VCaP (cell line): Measurements from ENCODE around the gene ST6GALNAC4.

Experiments
- H3K27ac ChIP-seq: fragments of 450-650 bp; 2 replicates; pipeline ENCODE4 v1.5.1; 2017
- TF ChIP-seq, protein P1 (sequence below): fragments of 450-650 bp; conservative IDR thresholded peaks from 2 replicates; pipeline ENCODE4 v1.5.1; 2017; ENCODE audit warnings: mild to moderate bottlenecking, moderate library complexity

The ST6GALNAC4 gene

DNA sequence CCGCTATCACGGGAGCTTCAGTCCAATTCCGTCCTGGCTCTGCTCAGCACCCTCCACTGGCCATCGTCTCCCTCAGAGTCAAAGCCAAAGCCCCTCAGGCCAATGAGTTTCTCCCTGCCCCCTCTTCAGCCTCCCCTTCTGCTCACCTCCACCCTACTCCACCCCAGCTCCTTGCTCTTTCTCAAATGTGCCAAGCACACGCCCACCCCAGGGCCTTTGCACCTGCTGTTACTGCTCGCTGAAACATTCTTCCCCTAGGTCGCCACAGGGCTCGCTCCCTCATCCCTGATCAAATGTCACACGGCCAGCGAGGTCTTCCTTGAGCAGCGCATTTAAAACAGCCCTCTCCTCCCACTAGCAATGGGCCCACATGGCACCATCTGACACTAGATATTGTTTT lies 56.1 kb downstream of the ST6GALNAC4 start:
- TF ChIP-seq, protein P1, sequence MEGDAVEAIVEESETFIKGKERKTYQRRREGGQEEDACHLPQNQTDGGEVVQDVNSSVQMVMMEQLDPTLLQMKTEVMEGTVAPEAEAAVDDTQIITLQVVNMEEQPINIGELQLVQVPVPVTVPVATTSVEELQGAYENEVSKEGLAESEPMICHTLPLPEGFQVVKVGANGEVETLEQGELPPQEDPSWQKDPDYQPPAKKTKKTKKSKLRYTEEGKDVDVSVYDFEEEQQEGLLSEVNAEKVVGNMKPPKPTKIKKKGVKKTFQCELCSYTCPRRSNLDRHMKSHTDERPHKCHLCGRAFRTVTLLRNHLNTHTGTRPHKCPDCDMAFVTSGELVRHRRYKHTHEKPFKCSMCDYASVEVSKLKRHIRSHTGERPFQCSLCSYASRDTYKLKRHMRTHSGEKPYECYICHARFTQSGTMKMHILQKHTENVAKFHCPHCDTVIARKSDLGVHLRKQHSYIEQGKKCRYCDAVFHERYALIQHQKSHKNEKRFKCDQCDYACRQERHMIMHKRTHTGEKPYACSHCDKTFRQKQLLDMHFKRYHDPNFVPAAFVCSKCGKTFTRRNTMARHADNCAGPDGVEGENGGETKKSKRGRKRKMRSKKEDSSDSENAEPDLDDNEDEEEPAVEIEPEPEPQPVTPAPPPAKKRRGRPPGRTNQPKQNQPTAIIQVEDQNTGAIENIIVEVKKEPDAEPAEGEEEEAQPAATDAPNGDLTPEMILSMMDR, result no peak
- no peak overlapping the region for H3K27ac ChIP-seq

DNA sequence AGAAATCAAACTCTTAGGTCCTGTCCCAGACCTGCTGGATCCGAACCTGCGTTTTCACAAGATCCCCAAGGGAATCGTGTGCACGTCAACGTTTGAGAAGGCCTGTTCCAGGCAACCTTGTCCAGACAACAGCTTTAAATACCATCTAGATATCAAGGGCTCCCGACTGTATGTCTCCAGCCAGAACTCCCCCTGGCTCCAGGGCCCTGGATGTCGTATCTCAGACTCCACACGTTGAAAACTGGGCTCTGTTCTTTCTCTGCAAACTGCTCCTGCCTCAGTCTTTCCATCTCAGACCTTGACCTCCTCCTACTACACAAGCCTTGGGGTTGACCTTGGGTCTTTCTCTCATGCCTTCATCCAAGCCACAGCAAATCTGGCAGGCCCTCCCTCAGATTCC lies 56.6 kb downstream of the ST6GALNAC4 start:
- H3K27ac ChIP-seq, result no peak overlapping the region
- TF ChIP-seq, protein P1, result no peak

DNA sequence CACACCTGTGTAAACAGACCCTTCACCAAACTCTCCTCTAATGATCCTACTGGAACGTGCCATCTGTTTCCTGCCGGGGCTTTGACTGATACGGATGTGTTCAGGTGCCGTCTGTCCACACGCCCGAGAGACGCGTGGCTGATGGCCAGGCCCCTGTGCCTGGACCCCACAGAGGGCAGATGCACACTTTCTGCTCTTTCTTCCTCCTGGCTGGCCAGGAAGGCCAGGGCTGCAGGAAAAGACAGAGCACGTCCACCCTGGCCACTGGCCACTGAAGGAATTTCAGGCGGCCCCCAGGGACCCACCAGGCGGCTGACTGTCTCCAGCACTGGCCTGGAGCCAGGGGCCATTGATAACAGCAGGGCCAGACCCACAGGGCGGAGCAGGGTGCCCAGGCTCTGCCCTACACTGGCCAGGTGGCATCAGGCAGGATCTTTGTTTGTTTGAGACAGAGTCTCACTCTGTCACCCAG lies 58.8 kb downstream of the ST6GALNAC4 start:
- peak overlapping the region; percentile 38; the same call in 1 of the 2 replicates for H3K27ac ChIP-seq
- TF ChIP-seq, protein P1, result no peak
